ENCODE results near the gene TULP4.

TULP4 gene

GRCh38 chr6:158414851-158415262, 102.6 kb downstream of the TULP4 start:
- H3K4me3 ChIP-seq (ENCODE audit: low read depth, low read length): no peak overlapping the region

DNA sequence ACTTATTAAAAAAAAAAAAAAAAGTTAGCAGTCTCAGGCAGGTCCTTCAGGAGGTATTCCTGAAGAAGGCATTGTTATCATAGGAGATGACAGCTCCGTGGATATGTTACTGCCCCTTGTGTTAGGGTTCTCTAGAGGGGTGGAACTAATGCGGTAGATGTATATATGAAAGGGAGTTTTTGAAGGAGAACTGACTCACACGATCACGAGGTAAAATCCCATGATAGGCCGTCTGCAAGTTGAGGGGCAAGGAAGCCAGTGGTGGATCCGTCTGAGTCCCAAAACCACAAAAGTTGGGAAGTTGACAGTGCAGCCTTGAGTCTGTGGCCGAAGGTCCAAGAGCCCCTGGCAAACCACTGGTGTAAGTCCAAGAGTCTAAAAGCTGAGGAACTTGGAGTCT, 103.4 kb downstream of the TULP4 start:
- no peak overlapping the region for H3K4me3 ChIP-seq (ENCODE audit: low read depth, low read length)

- no peak overlapping the region for H3K4me3 ChIP-seq (ENCODE audit: low read depth, low read length)
Observed at GRCh38 chr6:158416883-158417759, 104.9 kb downstream of the TULP4 start.

- H3K4me3 ChIP-seq (ENCODE audit: low read depth, low read length): no peak overlapping the region
Observed at GRCh38 chr6:158417760-158418098, 105.5 kb downstream of the TULP4 start.

- no peak overlapping the region for H3K4me3 ChIP-seq (ENCODE audit: low read depth, low read length)
Observed at GRCh38 chr6:158418501-158418900, 106.2 kb downstream of the TULP4 start.

GRCh38 chr6:158419339-158419909, 107.2 kb downstream of the TULP4 start:
- no peak overlapping the region for H3K4me3 ChIP-seq (ENCODE audit: low read depth, low read length)

GRCh38 chr6:158421381-158421780, 109.1 kb downstream of the TULP4 start:
- H3K4me3 ChIP-seq (ENCODE audit: low read depth, low read length): no peak overlapping the region

DNA sequence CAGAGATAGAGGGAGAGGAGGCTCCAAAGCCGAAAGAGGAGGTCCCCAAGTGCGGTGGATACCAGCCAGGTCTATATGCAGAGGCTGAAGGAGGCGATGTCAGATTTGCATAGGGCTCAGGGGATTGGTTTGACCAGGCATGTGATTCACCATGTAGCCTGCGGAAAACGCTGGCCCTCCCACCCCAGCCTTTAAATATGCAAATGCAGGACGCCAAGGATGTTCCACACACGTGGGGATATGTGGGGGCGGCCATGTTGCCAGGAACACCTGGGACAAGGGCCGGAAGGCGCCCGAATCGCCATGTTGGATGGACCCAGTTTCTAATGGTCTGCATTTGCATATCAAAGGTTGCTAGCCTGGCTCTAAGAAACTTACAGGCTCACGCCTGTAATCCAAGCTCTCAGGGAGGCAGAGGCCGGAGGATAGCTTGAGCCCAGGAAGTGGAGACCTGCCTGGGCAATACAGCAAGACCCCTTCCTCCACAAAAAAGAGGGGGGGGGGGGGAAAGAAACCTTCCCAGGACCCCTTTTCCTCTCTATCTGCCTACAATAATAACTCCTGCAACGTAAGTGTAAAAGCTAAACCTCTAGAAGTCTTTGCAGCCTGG, 110.5 kb downstream of the TULP4 start:
- H3K4me3 ChIP-seq (ENCODE audit: low read depth, low read length): no peak overlapping the region

GRCh38 chr6:158431036-158431435, 118.8 kb downstream of the TULP4 start:
- no peak overlapping the region for H3K4me3 ChIP-seq (ENCODE audit: low read depth, low read length)

DNA sequence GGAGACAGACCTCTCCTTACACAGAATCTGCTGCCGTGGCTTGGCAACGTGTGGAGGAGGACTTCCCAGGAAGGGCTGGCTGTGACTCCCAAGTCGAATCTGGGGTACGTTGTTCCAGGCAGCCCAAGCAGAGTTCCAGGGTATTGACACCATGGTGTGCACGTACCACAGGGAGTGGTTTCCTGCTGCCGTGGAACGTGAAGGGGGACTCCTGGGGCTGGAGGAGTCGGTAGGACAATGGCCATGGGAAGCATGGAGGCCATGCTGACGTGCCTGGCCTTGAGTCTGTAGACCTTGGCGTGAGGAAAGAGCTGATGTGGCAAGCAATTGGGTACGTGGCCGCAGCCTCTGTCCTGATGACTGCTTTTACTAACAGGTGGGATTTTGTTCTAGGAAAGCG, 119.3 kb downstream of the TULP4 start:
- H3K4me3 ChIP-seq (ENCODE audit: low read depth, low read length): no peak overlapping the region

DNA sequence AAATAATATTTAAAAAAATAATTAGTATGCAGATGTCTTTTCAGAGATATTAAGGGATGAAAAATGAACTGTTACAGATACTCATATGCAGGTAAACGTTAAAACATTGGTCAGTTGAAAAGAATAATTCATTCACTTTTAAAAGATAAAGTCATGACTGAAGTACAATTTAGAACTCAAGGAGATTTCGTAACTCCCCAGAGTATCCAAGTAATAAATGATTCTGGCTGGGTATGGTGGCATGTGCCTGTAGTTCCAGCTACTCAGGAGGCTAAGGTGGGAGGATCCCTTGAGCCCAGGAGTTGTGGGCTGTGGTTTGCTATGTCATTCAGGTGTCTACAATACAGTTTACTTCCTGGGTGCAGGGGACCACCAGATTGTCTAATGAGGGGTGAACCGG, 125.3 kb downstream of the TULP4 start:
- no peak overlapping the region for H3K4me3 ChIP-seq (ENCODE audit: low read depth, low read length)

- no peak overlapping the region for H3K4me3 ChIP-seq (ENCODE audit: low read depth, low read length)
Observed at GRCh38 chr6:158438226-158438625, 126.0 kb downstream of the TULP4 start.

DNA sequence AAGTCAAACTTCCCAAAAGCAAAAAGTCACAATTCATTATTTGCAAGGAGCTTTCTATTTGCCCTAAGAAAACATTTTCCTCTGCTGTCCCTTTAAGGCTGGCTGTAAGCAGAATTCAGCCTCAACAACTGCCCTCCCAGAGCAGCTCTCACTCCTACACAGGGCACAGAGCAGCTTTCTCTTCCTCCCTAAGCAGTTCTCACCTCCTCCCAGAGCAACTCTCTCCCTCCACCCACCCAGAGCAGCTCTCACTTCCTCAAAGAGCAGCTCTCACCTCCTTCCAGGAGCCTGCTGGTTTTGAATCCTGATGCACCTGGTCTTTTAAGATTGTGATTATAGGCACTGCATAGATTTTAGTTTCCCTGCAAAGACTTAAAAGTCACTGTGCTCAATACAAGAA, 127.0 kb downstream of the TULP4 start:
- no peak overlapping the region for H3K4me3 ChIP-seq (ENCODE audit: low read depth, low read length)

DNA sequence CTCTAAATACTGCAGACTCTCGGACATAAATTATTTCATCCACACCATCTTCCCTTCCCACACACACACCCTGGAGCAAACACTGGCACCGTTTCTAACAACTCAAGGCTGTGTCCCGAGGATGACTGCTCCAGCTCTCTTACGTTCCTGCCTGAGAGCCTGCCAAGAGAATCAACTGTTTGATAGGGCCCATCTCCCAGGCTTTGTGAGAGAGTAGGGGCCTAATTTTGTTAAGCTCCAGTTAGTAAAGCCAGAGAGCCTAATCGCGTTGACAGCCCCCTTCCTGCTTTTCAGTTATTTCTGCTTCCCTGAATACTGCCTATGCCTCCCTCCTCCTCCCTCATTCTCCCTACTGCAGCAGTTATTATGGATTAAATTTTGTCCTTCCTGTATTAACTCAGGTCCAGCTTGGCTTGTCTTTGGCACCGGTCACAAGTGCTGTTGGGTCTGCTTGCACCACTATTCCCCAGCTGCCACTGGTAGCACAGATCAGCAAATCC, 129.5 kb downstream of the TULP4 start:
- H3K4me3 ChIP-seq (ENCODE audit: low read depth, low read length): no peak overlapping the region

DNA sequence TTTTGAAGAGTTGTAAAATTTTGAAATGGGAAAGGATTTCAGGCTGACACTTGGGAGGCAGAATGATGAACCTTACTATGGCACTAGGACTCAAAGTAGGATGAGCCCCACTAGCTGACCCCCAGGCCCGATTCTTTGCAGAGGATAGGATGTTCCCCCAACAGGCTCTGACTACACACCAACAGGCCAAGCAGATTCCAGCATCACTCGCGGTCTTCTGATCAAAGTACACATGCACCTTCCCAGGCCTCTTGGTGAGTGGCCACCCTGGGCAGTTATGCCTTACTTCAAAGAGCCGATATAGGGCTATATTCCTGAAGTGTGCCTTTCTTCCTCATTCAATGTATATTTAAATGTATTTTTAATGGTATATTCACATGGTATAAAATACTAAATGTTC, 130.0 kb downstream of the TULP4 start:
- H3K4me3 ChIP-seq (ENCODE audit: low read depth, low read length): no peak overlapping the region

DNA sequence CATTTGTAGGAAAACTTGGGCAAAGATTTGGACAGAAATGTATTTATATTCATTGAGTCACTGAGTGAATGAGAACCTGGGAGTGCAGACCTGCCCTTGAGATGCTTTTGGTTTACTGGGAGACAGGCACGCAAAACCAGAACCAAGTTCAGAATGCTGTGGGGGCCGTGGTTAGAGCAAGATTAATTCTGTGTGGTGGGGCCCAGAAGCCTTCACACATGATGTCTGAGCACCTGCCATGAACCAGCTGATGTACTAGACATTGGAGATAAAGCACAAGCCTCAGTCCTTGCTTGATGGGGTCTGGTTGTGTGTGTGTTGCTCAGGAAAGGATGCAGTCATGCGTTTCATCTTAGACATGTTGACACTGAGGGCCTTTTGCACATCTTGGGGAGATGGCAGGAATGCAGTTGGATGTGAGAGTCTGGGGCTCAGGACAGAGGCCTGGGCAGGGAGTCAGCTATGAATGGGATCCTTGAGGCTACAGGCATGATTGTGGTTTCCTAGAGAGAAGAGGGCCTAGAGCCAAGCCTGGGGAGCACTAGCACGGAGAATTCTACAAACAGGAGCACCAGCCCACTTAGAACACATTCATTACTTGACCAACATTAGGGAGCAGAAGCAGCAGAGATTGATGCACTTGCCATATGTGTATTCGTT, 133.3 kb downstream of the TULP4 start:
- no peak overlapping the region for H3K4me3 ChIP-seq (ENCODE audit: low read depth, low read length)

- no peak overlapping the region for H3K4me3 ChIP-seq (ENCODE audit: low read depth, low read length)
Observed at GRCh38 chr6:158448856-158449255, 136.6 kb downstream of the TULP4 start.

DNA sequence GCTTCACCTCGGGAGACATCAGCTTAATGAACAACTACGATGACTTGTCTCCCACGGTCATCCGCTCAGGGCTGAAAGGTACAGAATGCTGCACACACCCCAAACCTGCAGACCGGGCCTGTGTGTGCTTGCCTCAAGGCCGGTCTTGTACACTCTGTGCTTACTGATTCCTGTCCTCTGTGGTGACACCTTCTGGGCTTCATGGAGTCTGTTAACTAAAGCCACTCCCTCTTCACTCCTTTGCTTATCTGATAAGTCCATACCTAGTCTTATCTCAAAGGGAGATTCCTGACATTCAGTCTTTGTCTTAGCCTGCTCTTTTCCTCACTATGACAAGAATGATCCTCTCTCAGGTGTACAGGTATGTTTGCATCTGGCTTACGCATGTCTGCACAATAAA, 139.9 kb downstream of the TULP4 start:
- H3K4me3 ChIP-seq (ENCODE audit: low read depth, low read length): no peak overlapping the region

DNA sequence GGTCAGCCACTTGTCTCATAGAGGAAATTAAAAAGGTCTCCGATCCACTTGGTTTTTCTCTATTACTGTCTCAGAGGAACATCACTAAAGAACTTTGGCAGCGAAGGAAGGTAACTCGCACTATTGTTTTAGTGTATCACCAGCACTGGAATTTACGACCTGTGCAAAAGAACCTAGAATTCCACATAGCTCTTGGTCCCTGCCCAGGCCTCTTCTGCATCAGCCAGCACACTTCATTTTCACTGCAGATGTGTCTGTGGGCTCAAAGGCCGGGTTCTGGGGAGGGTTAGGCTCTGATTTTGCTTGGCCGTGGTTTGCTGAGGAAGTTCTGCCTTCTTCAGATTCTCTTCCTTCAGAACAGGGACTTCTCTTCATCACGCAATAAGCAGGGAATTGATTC, 144.9 kb downstream of the TULP4 start:
- no peak overlapping the region for H3K4me3 ChIP-seq (ENCODE audit: low read depth, low read length)

- H3K4me3 ChIP-seq (ENCODE audit: low read depth, low read length): no peak overlapping the region
Observed at GRCh38 chr6:158457616-158458278, 145.5 kb downstream of the TULP4 start.

- no peak overlapping the region for H3K4me3 ChIP-seq (ENCODE audit: low read depth, low read length)
Observed at GRCh38 chr6:158459726-158460125, 147.5 kb downstream of the TULP4 start.
